ENCODE measurements around the gene UMAD1.

Gene UMAD1

GRCh38 chr7:7917593-7917992, 277.0 kb downstream of the UMAD1 start:
- DNase-seq (ENCODE audit: extremely low spot score) = no peak
- ChIA-PET POLR2A (no interaction called here), CTCF (interaction anchor here (0.7 to 4.1 kb wide), 2 partner anchors 9 to 10 kb away, joined by 3 to 14 read pairs; no protein-coding TSS in a partner anchor)
- no peak for TF ChIP-seq CTCF (IDR thresholded peaks at IDR 0.05; ENCODE audit: control extremely low read depth, extremely low read depth, low read depth, missing control alignments)

- no peak for TF ChIP-seq CTCF (IDR thresholded peaks at IDR 0.05; ENCODE audit: control extremely low read depth, extremely low read depth, low read depth, missing control alignments)
- no peak for DNase-seq (ENCODE audit: extremely low spot score)
- CTCF ChIA-PET = interaction anchor here (0.8 to 4.1 kb wide), 9 partner anchors 11 to 297 kb away, joined by 3 to 14 read pairs (median 4); no protein-coding TSS in a partner anchor
- POLR2A ChIA-PET = interaction anchor here (0.6 kb wide), 1 partner anchor 18 kb away, joined by 3 read pairs; no protein-coding TSS in a partner anchor
These were observed 278.3 kb downstream of the UMAD1 start for GRCh38 chr7:7918736-7919448.

- TF ChIP-seq CTCF (IDR thresholded peaks at IDR 0.05; ENCODE audit: control extremely low read depth, extremely low read depth, low read depth, missing control alignments) = no peak
- DNase-seq (ENCODE audit: extremely low spot score) = no peak
- ChIA-PET CTCF (interaction anchor here (0.8 to 4.1 kb wide), 10 partner anchors 10 to 296 kb away, joined by 3 to 14 read pairs (median 4); no protein-coding TSS in a partner anchor), POLR2A (interaction anchor here (0.6 kb wide), 1 partner anchor 18 kb away, joined by 3 read pairs; no protein-coding TSS in a partner anchor)
These were observed 278.9 kb downstream of the UMAD1 start for GRCh38 chr7:7919449-7919945.

GRCh38 chr7:7920056-7920455, 279.5 kb downstream of the UMAD1 start:
- POLR2A ChIA-PET = interaction anchor here (0.6 kb wide), 1 partner anchor 256 kb away, joined by 3 read pairs; no protein-coding TSS in a partner anchor
- no peak for TF ChIP-seq CTCF (IDR thresholded peaks at IDR 0.05; ENCODE audit: control extremely low read depth, extremely low read depth, low read depth, missing control alignments)
- CTCF ChIA-PET = interaction anchor here (1.2 to 4.1 kb wide), 8 partner anchors 9 to 295 kb away, joined by 3 to 14 read pairs (median 6); no protein-coding TSS in a partner anchor
- DNase-seq (ENCODE audit: extremely low spot score) = no peak

- no peak for TF ChIP-seq CTCF (IDR thresholded peaks at IDR 0.05; ENCODE audit: control extremely low read depth, extremely low read depth, low read depth, missing control alignments)
- ChIA-PET POLR2A (interaction anchor here (0.6 kb wide), 1 partner anchor 256 kb away, joined by 3 read pairs; no protein-coding TSS in a partner anchor), CTCF (interaction anchor here (1.4 to 4.1 kb wide), 5 partner anchors 9 to 34 kb away, joined by 3 to 14 read pairs (median 6); no protein-coding TSS in a partner anchor)
- DNase-seq (ENCODE audit: extremely low spot score) = peak; percentile 52
These were observed 279.9 kb downstream of the UMAD1 start for GRCh38 chr7:7920481-7920880.

- POLR2A ChIA-PET = no interaction called here
- CTCF ChIA-PET = no interaction called here
- no peak for DNase-seq (ENCODE audit: extremely low spot score)
- TF ChIP-seq CTCF (IDR thresholded peaks at IDR 0.05; ENCODE audit: control extremely low read depth, extremely low read depth, low read depth, missing control alignments) = no peak
These were observed 281.3 kb downstream of the UMAD1 start for GRCh38 chr7:7921830-7922229.
